Activated CD8-positive, alpha-beta memory T cell treated with anti-CD3 and anti-CD28 coated beads for 36 hours (primary cell): ENCODE measurements around the gene MED17. TPM values are rescaled to one million over a fixed set of nuclear protein-coding genes. Genes with fewer than 3 reads are reported as not detected.

Experiments used
- CTCF ChIA-PET: fragments of 350-600 bp; sonication (Branson Sonifier 250); formaldehyde crosslinking; loops from one replicate; lab custom pipeline; 2021; ENCODE audit warnings: antibody characterized with exemption; lab: Charles Lee
- POLR2A ChIA-PET: fragments of 350-600 bp; sonication (Branson Sonifier 250); formaldehyde crosslinking; loops from one replicate; lab custom pipeline; 2021; ENCODE audit warnings: antibody characterized with exemption; lab: Charles Lee
- total RNA-seq, 2 experiments: library from RNA; stranded (reverse); gene quantifications; one replicate each; pipeline ENCODE4 v1.2.3, GENCODE V29; 2021

Gene MED17
- total RNA-seq, 2 experiments from 2014 or later, result 36.3 to 42.1 TPM

DNA sequence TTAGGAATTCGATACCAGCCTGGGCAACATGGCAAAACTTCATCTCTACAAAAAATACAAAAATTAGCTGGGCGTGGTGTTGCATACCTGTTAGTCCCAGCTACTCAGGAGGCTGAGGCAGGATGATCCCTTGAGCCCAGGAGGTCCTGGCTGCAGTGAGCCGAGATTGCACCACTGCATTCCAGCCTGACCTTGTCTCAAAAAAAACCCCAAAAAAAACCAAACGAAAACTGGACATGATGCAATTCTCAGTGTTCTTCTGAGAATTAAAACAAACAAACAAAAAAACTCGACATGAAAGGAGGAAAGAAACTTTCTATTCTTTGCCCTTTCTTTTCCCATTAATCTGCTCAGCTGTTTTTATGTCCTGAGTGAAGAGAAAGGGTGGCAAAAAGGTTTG is 7.4 kb downstream of the MED17 start:
- POLR2A ChIA-PET, result no interaction called here
- CTCF ChIA-PET, result no interaction called here

DNA sequence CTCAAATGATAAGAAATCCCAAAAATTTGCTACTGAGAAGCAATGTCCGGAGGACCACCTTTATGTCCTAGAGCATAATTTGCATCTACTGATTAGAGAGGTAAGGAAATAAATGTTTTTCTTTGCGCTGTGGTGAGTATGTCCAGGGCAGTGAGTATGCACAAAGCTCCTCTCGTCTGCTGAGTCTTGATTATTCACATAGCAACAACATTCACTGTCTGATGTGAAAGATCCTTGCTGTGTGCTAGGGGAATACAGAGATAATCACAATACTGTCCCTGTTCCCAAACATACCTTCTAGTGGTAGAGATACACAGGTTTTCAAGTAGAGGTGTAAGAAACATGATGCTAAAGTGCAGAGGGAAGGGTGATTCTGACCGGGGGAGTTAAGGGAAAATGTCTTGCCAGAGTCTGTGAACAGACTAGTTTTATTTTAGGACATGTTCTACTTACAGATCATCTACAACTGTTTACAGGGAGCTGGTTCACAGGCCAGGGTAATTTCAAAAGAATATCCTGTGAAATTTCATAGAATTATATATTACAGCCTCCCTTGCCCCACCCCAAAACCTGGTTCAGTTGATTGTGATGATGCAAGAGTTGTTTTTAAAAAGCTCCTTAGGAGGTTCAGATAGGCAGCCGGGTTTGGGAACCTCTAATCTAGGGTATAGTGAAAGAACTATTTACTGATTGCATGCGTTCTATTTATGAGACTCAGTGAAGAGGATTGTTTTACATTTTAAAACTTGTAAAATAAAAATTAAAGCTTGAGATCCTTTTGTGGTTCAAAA is 12.6 kb downstream of the MED17 start:
- POLR2A ChIA-PET, result interaction anchor here (0.5 to 1.5 kb wide), 2 partner anchors 47 to 58 kb away, joined by 4 to 6 read pairs; no protein-coding TSS in a partner anchor
- CTCF ChIA-PET, result no interaction called here

DNA sequence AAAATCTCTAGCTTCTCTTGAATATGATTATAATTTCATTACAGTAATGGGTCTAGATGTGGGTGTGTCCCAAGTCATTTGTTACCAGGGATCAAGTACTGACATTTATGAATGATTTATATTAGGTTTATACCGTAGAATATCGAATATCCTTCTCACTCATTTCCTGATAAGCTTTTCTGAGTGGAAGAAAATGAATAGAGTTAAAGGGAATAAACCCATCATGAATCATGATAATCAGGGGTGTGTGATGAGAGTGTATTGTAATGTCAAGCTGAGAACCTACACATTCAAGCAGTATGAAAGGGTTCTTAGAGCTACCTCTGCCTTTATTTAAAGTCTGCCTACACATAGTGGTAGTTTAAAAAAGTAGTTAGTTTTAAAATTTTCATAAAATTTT is 17.3 kb downstream of the MED17 start:
- ChIA-PET POLR2A (no interaction called here), CTCF (no interaction called here)

DNA sequence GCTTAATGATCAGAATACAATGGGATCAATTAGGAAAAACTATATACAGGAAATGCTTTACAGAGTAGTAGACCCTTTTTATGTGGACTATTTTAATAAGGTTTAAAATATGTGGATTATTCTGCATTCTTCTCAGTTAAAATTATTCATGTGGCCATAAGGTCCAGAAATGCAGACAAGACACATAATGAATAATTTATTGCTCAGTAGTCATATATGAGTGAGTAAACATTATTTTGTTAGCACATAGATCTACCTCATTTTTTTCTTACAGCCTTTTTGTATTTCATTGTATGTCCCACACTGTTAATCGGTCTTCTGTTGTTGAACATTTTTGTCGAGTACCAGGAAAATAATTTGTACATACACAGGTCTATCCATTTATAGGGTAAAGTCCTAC is 20.8 kb downstream of the MED17 start:
- ChIA-PET CTCF (no interaction called here), POLR2A (no interaction called here)

DNA sequence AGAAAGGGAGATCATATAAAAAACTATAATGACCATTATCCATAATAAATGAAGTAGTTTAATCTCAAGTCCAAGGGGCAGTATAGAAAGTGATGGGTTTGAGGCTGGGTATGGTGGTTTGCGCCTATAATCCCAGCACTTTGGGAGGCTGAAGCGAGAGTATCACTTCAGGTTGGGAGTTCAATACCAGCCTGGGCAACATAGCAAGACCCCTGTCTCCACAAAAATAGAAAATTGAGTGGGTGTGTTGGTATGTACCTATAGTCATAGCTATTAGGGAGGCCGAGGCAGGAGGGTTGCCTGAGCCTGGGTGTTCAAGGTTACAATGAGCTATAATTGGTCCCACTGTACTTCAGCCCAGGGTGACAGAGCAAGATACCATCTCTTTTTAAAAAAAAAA is 23.9 kb downstream of the MED17 start:
- ChIA-PET CTCF (no interaction called here), POLR2A (no interaction called here)

DNA sequence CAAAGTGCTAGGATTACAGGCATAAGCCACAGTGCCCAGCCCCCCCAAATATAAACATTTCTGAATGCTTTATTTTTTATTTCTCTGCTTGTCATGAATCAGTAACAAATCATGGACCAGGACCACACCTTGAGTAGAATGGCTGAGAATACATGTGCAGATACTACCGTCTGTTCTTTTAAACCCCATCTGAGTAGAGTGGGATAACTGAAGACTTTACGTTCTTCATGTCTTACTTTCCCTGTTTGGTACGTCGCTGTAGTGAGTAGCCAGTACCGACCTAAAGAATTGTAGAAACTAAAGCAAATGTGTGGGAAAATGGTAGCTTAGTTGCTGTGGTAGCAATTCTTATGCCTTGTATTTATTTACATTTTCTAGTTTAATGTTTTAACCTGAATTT is 29.9 kb downstream of the MED17 start:
- ChIA-PET CTCF (no interaction called here), POLR2A (no interaction called here)

DNA sequence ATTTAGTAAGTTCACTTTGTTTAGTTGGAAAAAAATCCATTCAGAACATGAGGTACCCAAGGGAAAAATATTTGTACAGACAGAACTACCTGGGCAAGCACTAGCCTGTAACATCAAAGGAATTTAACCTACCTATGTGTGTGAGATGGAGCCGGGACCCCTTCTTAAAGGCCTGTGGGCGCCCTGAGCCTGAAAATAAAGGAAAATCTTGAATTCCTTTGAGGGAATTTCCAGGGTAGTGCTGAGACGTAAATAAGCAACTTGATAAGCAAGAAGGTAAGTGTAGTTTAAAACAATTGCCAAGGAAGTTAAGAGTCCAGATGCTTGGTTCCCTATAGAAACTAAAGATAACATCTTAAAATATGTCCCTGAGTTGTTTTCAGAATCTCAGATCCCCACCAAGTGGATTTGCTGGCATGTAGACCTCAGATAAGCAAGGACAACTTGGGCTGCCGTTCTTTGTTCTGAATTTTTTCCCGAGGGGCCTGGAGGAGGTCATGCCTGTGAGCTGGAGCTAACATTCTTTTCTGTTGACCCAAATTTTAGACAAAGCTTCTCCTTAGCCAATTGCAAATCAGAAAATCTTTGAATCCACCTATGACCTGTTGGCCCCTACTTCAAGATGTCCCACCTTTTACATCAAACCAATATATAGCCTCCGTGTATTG is 31.0 kb downstream of the MED17 start:
- ChIA-PET POLR2A (no interaction called here), CTCF (no interaction called here)

DNA sequence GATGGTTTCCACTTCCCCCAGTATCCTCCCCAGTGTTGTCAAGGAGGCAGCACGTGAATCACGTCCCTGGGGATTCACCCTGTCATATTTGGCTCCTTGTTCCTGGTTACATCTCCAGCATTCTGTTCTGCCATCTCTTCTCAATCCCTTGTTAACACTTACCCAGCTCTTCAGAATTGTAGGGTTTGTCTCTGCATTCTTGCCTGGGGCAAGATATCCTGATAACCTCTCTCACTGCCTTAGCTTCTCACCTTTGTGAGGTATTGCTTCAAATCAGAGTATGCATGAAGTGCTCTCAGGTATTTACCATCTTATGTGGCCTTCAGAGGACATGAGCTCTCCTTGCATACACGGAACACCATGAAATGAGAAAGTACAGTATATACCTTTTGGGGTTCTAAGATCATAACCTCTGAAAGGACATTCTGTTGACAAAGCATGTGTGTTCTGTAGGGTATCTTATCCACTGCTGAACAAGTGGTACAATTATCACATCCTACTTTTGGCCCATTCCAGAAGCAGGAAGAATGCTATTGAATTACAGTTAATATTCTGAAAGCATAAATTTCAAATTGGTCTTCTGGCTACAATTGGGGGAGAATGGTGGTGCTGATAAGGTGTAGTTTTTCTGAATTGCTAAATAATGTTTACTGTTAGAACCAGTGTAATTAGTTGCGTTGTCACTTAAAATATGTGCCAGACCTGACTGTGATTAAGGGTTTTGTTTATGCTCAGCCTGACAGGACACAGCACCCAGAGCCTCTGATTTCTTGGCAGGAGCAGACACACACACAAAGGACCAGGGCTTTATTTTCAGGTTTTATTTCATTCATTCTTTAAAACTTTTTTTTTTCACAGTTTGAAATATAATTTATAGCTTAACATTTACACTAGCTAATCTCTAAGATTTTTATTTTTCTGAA is 33.6 kb downstream of the MED17 start:
- ChIA-PET POLR2A (no interaction called here), CTCF (interaction anchor here (0.6 to 0.9 kb wide), 2 partner anchors 287 to 1843 kb away, joined by 3 to 4 read pairs; no protein-coding TSS in a partner anchor)

DNA sequence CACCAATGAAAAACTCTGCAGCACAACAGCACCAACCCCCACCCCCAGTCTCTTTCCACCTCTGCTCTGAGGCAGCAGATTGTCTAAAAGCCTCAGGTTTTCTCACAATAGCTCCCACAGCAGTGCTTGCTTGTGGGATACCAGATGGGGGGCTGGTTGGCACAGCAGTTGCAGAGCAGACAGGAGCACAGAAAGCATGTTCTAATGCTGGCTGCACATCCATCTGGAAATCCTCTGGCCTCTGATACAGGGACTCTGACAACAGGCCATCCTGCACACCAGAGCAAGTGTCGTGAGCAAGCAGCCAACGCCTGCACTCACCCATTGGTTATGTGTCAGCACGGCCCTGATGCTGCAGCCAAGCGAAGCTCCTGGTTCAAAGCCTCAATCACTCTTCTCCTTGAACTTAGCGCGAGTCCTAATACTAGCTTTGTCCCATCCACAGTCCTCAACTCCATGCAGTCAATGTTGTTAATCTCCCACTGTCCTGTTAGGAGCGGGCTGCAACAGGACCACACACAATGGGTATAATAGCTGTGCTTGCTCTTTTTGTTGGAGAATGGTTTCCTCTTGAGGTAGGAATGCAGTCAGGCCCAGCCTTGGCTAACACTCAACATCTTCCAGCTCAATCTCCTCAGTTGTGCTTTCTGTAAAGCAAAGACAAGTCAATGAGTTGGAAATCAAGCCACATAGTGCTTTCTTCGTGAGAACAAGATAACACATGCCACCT is 36.0 kb downstream of the MED17 start:
- POLR2A ChIA-PET, result no interaction called here
- CTCF ChIA-PET, result no interaction called here

DNA sequence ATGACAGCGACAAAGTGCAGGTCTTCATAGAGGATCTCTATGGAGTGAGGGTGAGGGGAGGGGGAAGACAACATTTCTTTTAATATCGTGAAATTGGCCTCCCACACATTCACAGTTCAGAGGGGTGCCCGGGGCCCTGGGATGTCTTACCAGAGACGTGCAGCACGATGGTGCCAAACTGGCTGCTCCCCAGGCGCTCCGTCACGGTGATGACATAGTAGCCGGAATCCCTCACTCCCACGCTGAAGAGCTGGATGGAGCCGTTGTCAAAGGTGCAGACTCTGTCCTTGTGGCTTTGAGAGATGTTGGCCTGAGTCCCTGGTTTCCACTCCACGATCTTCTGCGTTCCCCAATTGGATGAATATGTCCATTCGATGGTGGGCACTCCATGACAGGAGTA is 36.8 kb downstream of the MED17 start:
- CTCF ChIA-PET, result no interaction called here
- POLR2A ChIA-PET, result no interaction called here

DNA sequence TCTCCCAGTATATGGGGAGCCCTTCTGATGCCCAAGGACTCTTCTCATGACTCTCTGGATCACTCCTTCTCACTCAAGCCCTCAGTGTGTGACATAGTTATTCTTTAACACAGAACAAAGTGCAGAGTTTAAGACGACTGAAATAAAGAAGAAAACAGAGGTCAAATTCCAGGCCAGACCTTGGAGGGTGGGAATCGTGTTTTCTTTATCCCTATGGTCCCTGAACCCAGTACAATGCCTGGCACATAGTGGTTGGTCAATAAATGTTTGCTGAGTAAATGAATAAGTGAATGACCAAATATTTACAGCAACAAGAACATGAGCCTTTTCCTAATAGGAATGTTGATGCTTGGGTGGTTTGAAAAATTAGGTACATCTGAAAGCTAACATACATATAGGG is 37.5 kb downstream of the MED17 start:
- CTCF ChIA-PET, result no interaction called here
- POLR2A ChIA-PET, result no interaction called here

DNA sequence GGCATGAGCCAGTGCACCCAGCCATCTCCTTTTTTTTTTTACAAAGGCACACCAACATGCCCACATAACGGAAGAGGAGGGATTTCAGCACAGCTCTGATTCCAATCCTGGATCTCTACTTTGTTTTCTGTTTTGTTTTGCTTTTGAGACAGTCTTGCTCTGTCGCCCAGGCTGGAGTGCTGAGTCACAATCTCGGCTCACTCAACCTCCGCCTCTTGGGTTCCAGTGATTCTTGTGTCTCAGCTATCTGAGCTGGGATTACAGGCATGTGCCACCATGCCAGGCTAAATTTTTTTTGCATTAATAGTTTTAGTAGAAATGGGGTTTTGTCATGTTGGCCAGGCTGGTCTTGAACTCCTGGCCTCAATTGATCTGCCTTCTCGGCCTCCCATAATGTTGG is 38.3 kb downstream of the MED17 start:
- POLR2A ChIA-PET, result no interaction called here
- CTCF ChIA-PET, result no interaction called here

DNA sequence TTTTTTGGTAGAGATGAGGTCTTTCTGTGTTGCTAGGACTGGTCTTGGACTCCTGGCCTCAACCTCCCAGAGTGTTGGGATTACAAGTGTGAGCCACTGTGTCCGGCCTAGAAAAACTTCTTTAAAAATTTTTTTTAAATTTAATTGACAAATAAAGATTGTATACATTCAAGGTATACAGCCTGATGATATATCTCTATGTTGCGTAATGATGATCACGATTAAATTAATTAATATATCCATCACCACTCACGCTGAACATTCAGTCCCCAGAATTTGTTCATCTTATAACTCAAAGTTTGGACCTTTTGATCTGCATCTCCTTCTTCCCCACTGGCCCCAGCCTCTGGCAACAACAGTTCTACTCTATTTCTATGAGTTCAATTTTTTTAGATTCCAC is 39.1 kb downstream of the MED17 start:
- POLR2A ChIA-PET, result no interaction called here
- CTCF ChIA-PET, result no interaction called here

DNA sequence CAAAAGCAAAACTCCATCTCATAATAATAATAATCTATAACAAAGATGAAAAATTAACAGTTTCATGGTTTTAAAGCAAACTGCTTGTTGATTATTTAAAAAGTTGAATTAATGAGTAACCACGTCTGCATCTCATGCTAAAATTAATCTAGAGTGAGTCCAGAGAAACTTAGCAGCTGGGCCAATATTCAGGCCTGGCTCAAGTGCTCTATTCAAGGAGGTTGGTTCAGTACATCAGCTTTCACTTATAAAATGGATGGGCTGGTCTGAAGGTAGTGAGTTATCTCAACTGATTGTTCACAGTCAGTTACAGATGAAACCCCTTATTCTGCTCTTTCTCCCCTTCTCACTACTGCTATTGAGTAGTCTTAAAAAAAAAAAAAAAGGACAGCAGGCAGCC is 43.3 kb downstream of the MED17 start:
- ChIA-PET POLR2A (interaction anchor here (0.7 kb wide), 1 partner anchor 130 kb away, joined by 4 read pairs; no protein-coding TSS in a partner anchor), CTCF (no interaction called here)

DNA sequence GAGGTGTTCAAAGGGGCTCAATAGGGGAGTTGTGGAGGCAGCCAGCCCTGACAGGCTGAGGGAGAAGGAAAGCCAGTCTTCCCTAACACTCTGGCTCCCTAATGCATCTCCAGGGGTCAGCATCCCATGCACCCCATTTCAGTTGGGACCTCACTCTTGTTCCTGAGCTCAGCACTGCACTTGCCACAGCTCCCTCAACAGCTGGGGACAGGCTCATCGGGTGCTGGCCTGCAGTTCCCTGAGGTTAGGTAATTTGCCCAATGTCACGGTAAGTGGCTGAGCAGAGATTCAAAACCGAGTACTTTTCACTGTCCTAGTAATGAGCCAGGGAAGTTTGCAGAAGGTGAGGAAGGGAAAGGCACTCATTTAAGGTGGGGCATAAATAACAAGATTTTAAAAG is 45.5 kb downstream of the MED17 start:
- ChIA-PET POLR2A (no interaction called here), CTCF (no interaction called here)

DNA sequence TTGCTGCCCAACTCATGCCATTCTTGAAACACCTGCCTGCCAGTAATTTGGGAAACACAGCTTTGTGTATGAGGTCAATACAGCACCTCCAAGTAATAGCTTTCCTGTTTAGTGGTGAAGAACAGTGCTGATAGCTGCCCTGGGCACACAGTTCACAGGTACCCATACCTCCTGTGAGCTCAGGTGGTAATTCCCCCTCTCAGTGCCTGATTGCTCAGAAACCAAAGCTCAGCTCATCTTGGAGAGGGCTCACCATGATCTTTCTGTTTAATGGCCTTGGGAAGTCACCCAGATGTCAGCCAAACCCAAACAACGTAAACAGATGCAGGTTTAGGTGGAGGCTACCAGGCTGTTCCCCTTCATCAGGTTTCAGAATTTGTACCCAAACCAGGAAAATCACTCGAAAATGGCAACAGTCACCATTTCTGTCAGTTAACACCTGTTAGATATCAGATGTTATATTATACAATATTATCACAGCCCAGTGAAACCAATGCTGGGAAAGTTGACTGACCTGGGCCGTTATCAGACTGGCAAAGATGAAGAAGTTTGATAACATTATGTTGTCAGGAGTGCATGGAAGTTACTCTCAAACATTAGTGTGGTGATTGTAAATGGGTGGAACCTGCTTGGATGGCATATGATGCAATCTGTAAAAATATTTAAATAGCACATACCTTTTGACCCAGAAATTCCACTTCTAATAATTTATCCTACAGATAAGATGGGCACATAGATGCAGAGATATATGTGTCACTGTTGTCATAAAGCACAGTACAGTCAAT is 47.5 kb downstream of the MED17 start:
- ChIA-PET POLR2A (no interaction called here), CTCF (no interaction called here)

DNA sequence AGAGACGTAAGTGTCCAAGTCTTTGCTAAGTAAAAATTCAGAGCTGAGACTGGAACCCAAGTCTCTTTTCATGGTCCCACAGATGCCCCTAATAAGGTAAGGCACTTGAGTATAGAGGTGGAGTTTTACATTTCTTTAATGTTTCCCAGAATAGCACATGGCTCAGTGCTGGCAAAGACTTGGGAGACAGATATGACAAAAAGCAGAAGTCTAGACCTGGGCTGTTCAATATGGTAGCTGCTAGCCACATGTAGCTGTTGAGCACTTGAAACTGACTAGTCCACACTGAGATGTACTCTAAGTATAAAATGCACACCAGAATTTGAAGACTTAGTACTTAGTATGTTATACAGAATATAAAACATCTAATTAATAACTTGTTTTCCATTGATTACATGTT is 48.7 kb downstream of the MED17 start:
- ChIA-PET CTCF (no interaction called here), POLR2A (no interaction called here)

DNA sequence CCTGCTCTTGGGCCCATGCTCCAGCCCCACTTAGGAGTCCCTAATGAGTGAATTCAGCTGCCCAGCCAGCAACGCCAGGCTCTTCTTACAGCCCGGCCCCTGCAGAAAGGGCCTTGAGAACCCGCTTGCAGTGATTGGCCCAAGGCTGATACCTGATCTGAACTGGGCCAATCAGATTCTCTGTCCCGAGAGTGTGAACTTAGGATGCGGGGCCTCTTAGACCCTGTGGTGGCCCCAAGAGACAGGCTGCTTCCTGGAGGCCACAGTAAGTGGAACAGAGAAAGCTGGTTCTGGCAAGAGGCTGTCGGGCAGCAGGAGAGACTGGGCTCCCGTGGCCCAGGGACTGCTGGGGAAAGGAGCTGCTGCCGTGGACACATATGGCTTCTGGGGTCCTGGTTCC is 54.9 kb downstream of the MED17 start:
- ChIA-PET POLR2A (interaction anchor here (0.6 kb wide), 3 partner anchors 33 to 441 kb away, joined by 5 to 7 read pairs (median 6); no protein-coding TSS in a partner anchor), CTCF (no interaction called here)

DNA sequence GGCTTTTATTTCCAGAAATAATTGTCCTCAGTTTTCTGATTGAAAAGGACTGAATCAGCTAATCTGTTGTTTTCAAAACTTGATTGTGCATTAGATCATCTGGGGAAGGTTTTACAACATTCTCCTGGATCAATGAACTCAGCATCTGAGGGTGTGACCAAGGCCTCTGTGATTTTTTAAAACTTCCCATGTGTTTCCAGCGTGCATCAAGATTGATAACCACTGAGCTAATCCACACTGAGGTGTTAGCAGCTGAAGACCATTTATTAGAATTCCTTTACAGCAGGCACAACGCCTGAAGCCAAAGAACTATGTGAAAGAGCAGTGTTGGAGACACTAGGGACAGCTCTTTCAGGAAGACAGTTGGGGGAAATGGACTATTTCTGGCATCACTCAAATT is 56.1 kb downstream of the MED17 start:
- ChIA-PET POLR2A (no interaction called here), CTCF (no interaction called here)
